MM.1S (cell line): Measurements from ENCODE around the gene UNK.
A peak's percentile ranks its signal among the peaks of the same experiment; 100 is the strongest.

Source experiments
- CTCF ChIP-seq: fragments of 300-600 bp; sonication (generic); IDR thresholded peaks from 2 replicates; pipeline ENCODE4 v1.5.1; 2016; ENCODE audit warnings: antibody characterized with exemption, low read length, mixed read lengths
- EZH2 ChIP-seq: fragments of 300-600 bp; sonication (generic); optimal IDR thresholded peaks from 2 replicates; pipeline ENCODE3; 2017; ENCODE audit warnings: low read depth, mild to moderate bottlenecking, antibody characterized with exemption, low read length, mixed read lengths

- peak; percentile 72 for TF ChIP-seq CTCF
- no peak for TF ChIP-seq EZH2
These were observed 60.6 kb downstream of the UNK start for GRCh38 chr17:75845058-75845711.
